Esophagus (tissue), 2 donors: ENCODE data around the gene PODN. TPM values are rescaled to one million over a fixed set of nuclear protein-coding genes. Genes with fewer than 3 reads are reported as not detected.

Source experiments
- polyA plus RNA-seq, 2 donors: library from polyadenylated mRNA; stranded (reverse); fragments of 200-250 nt; gene quantifications; one replicate each; pipeline ENCODE4 v1.2.3, GENCODE V29; 2013
- donor health status: healthy with polysubstance abuse.
- donor health status: Bipolar disorder and iron deficiency.

Gene PODN
- polyA plus RNA-seq, 2 donors = 5.0 to 8.3 TPM

Other genes with a start within 250 kb of the PODN start
- gene ZYG11A, start 219.5 kb upstream of the PODN start, polyA plus RNA-seq = under 1 TPM; 0.51 to 0.79 TPM
- 100 to 1,000 TPM; 129 to 205 TPM for gene ECHDC2, start 140.5 kb upstream of the PODN start, polyA plus RNA-seq
- 100 to 1,000 TPM; 112 to 158 TPM for gene SCP2, start 134.9 kb upstream of the PODN start, polyA plus RNA-seq
- under 1 TPM; 0.05 to 0.10 TPM for gene SLC1A7, start 80.4 kb downstream of the PODN start, polyA plus RNA-seq
- gene CPT2, start 134.6 kb downstream of the PODN start, polyA plus RNA-seq = 10 to 100 TPM in 1 of 2 donors, 1 to 10 TPM in 1; 8.2 to 16.5 TPM
- 10 to 100 TPM; 42.7 to 44.0 TPM for gene CZIB, start 158.4 kb downstream of the PODN start, polyA plus RNA-seq
- gene MAGOH, start 176.3 kb downstream of the PODN start, polyA plus RNA-seq = 100 to 1,000 TPM in 1 of 2 donors, 10 to 100 TPM in 1; 77.0 to 117 TPM